K562 (cell line): ENCODE measurements around the gene FOXO4. TPM values are rescaled to one million over a fixed set of nuclear protein-coding genes. Genes with fewer than 3 reads are reported as not detected.

ENCODE experiments used
- ATAC-seq: fragments of 200-7000 bp; cut with Tn5 transposase; 3 replicates; pipeline ENCODE4 v1.9.1; 2020; ENCODE audit warnings: moderate library complexity
- BruUV-seq: library from RNA; stranded (reverse); fragments of 400-500 nt; replicated peaks from 2 replicates; lab custom pipeline; 2021; lab: Mats Ljungman, UMichigan
- CTCF ChIA-PET: fragments of 300-600 bp; formaldehyde crosslinking; extraction: SDS; loops from one replicate; lab custom pipeline; 2021; ENCODE audit warnings: low intra/inter-chr PET ratio; lab: Yijun Ruan, JAX
- POLR2A ChIA-PET: fragments of 300-600, 350-650 bp; sonication (Branson Sonifier 250); formaldehyde crosslinking; extraction: SDS; loops from one replicate; lab custom pipeline; 2021; ENCODE audit warnings: antibody characterized with exemption, inconsistent platforms; lab: Yijun Ruan, JAX
- DNase-seq, 4 experiments: peaks; one replicate each; pipeline versions ENCODE4 v3.0.0 to v3.0.0-alpha.2; 2011 to 2018; ENCODE audit warnings: low spot score in 3 of 4, mixed read lengths in 3 of 4; ENCODE audit errors: extremely low read depth in 1 of 4
- FAIRE-seq: peaks from 2 replicates; lab custom pipeline; 2011; peaks lifted over from hg19 to GRCh38; lab: Jason Lieb, UNC
- H2AFZ ChIP-seq: 2 replicates; pipeline ENCODE4 v1.6.0; 2011; ENCODE audit warnings: low read depth, low read length, control low read depth, inconsistent platforms
- H3K27ac ChIP-seq: fragments of 200-600 bp; 3 replicates; pipeline ENCODE4 v1.8.0; 2011; ENCODE audit warnings: low read depth, mild to moderate bottlenecking, control low read depth, inconsistent platforms, low read length, moderate library complexity, mixed read lengths; ENCODE audit errors: extremely low read depth
- H3K27me3 ChIP-seq, 2 experiments: fragments of 300-600 bp in 1 of 2; 2 replicates in 1 of 2; 3 replicates in 1 of 2; pipeline versions ENCODE4 v1.6.0 to v1.8.0; 2011; ENCODE audit warnings: inconsistent platforms in 2 of 2, low read length in 2 of 2, mild to moderate bottlenecking in 1 of 2, mixed read lengths in 1 of 2, moderate library complexity in 1 of 2; ENCODE audit not compliant: control insufficient read depth in 2 of 2, insufficient read depth in 2 of 2
- H3K36me3 ChIP-seq: fragments of 300-600 bp; 3 replicates; pipeline ENCODE4 v1.8.0; 2011; ENCODE audit warnings: mild to moderate bottlenecking, low read length, inconsistent platforms; ENCODE audit not compliant: control insufficient read depth, insufficient read depth
- H3K4me1 ChIP-seq, 2 experiments: fragments of 200-600 bp in 1 of 2; replicated peaks in 1 of 2; 2 replicates in 1 of 2; 3 replicates in 1 of 2; pipeline versions ENCODE4 v1.5.1 to v1.8.0; 2011; ENCODE audit warnings: inconsistent platforms in 2 of 2, low read length in 2 of 2, mild to moderate bottlenecking in 1 of 2, mixed read lengths in 1 of 2, moderate library complexity in 1 of 2; ENCODE audit not compliant: control insufficient read depth in 2 of 2, insufficient read depth in 2 of 2
- H3K4me2 ChIP-seq: 2 replicates; pipeline ENCODE4 v1.6.1; 2011; ENCODE audit warnings: low read length, control low read depth, inconsistent platforms, mixed read lengths; ENCODE audit not compliant: insufficient read depth
- H3K4me3 ChIP-seq: fragments of 200-600 bp; sonication (generic), shearing (Covaris generic); 2 replicates; pipeline ENCODE4 v1.5.1; 2016; ENCODE audit warnings: control low read depth, inconsistent platforms
- H3K79me2 ChIP-seq: fragments of 200-600 bp; 3 replicates; pipeline ENCODE4 v1.8.0; 2011; ENCODE audit warnings: low read length, inconsistent platforms; ENCODE audit not compliant: control insufficient read depth, insufficient read depth
- H3K9ac ChIP-seq, 2 experiments: 2 replicates each; pipeline versions ENCODE4 v1.6.0 to v1.6.1; 2011; ENCODE audit warnings: low read depth in 2 of 2, low read length in 2 of 2, control low read depth in 1 of 2, inconsistent platforms in 1 of 2, mild to moderate bottlenecking in 1 of 2, mixed read lengths in 1 of 2; ENCODE audit not compliant: insufficient read depth in 1 of 2
- H3K9me1 ChIP-seq: one replicate; pipeline ENCODE4 v1.6.0; 2011; ENCODE audit warnings: inconsistent platforms, mild to moderate bottlenecking, low read length, moderate library complexity; ENCODE audit not compliant: control insufficient read depth, insufficient read depth
- H3K9me3 ChIP-seq: replicated peaks from 2 replicates; pipeline ENCODE4 v1.5.1; 2011; ENCODE audit warnings: low read depth, low read length, inconsistent platforms; ENCODE audit not compliant: control insufficient read depth, insufficient read depth
- H4K20me1 ChIP-seq: replicated peaks from 2 replicates; pipeline ENCODE4 v1.6.1; 2011; ENCODE audit warnings: low read length, inconsistent platforms, mixed read lengths; ENCODE audit not compliant: control insufficient read depth, insufficient read depth
- BACH1 ChIP-seq: fragments of 200-800 bp; sonication (Bioruptor generic); IDR thresholded peaks from 2 replicates; pipeline ENCODE4 v1.6.1; 2016; ENCODE audit warnings: missing genetic modification characterization, missing compliant biosample characterization
- ETV1 ChIP-seq: fragments of 450-650 bp; conservative IDR thresholded peaks from 2 replicates; pipeline ENCODE4 v1.6.1; 2016; ENCODE audit warnings: missing genetic modification characterization, control low read depth, low read depth, missing compliant biosample characterization
- MEIS2 ChIP-seq: fragments of 450-650 bp; IDR thresholded peaks from 2 replicates; pipeline ENCODE4 v1.6.1; 2014; ENCODE audit warnings: mild to moderate bottlenecking; ENCODE audit not compliant: partially characterized antibody
- NFIC ChIP-seq: fragments of 450-650 bp; IDR thresholded peaks from 2 replicates; pipeline ENCODE4 v1.6.1; 2017; ENCODE audit warnings: mild to moderate bottlenecking, inconsistent platforms
- PCBP2 ChIP-seq: fragments of 200-400 bp; formaldehyde crosslinking; IDR thresholded peaks from 2 replicates; pipeline ENCODE4 v1.6.1; 2018; ENCODE audit warnings: low read length, low read depth, mild to moderate bottlenecking, moderate library complexity; ENCODE audit not compliant: poor library complexity, severe bottlenecking
- PPARD ChIP-seq: fragments of 250-450 bp; sonication (Bioruptor Pico); IDR thresholded peaks from 2 replicates; pipeline ENCODE4 v1.8.0; 2022; ENCODE audit warnings: inconsistent platforms, mild to moderate bottlenecking, moderate library complexity
- YBX1 ChIP-seq: fragments of 450-650 bp; IDR thresholded peaks from 2 replicates; pipeline ENCODE4 v1.7.1; 2016; ENCODE audit warnings: mild to moderate bottlenecking
- ZNF431 ChIP-seq: sonication (generic); formaldehyde crosslinking; IDR thresholded peaks from 2 replicates; pipeline ENCODE4 v1.8.0; 2022; ENCODE audit warnings: mild to moderate bottlenecking, missing genetic modification reagents
- WGBS: fragments of 100-300 bp; shearing (Covaris generic); methylation state at CpG from one replicate; pipeline ENCODE4 v1.1.6; 2016; ENCODE audit warnings: low coverage, mixed read lengths; ENCODE audit not compliant: insufficient coverage; ENCODE audit errors: missing lambda C conversion rate; 5-methylcytosine and 5-hydroxymethylcytosine counted together
- in situ Hi-C: fragments of 300-500 bp; cut with MboI; formaldehyde crosslinking; loops from 4 replicates; pipeline ENCODE4 v1.15.0; 2018; ENCODE audit warnings: inconsistent platforms, mixed read lengths
- intact Hi-C: fragments of 100-400 bp; cut with micrococcal nuclease; formaldehyde crosslinking; loops from 2 replicates; pipeline ENCODE4 v1.14.2; 2022
- polyA plus RNA-seq, 8 experiments: library from polyadenylated mRNA; depleted of rRNA in 4 of 8; stranded (reverse) in 5 of 8; unstranded in 3 of 8; fragments of >200 nt; fragmentation: Nextera tagmentation in 2 of 8; fragmentation: Illumina TruSeq in 1 of 8; extraction: Ambion mirVana in 2 of 8; extraction: Trizol in 1 of 8; gene quantifications; 2 replicates each; pipeline versions ENCODE4 v1.2.1 to v1.2.3, GENCODE V29; 2011 to 2014; ENCODE audit warnings: inconsistent platforms in 1 of 8, missing spikeins in 1 of 8
- total RNA-seq, 7 experiments: library from RNA; depleted of rRNA in 6 of 7; stranded (reverse); fragments of >200 nt in 6 of 7; fragmentation: Illumina TruSeq in 2 of 7; extraction: Trizol in 2 of 7; gene quantifications; 2 replicates each; pipeline versions ENCODE4 v1.2.1 to v1.2.3, GENCODE V29; 2011 to 2021; ENCODE audit warnings: low replicate concordance in 1 of 7
- TF ChIP-seq, protein P1 (sequence below): fragments of 250-450 bp; sonication (Bioruptor Pico); IDR thresholded peaks from 2 replicates; pipeline ENCODE4 v1.5.0; 2021
- TF ChIP-seq, protein P2 (sequence below): fragments of 450-650 bp; IDR thresholded peaks from 2 replicates; pipeline ENCODE4 v1.6.1; 2016

Gene FOXO4
- total and polyA plus RNA-seq, 9 of the 15 experiments (the other 6 are each of a cell fraction or from before 2014, with no cell fraction given) = 0.13 to 26.6 (median 8.5) TPM

DNA sequence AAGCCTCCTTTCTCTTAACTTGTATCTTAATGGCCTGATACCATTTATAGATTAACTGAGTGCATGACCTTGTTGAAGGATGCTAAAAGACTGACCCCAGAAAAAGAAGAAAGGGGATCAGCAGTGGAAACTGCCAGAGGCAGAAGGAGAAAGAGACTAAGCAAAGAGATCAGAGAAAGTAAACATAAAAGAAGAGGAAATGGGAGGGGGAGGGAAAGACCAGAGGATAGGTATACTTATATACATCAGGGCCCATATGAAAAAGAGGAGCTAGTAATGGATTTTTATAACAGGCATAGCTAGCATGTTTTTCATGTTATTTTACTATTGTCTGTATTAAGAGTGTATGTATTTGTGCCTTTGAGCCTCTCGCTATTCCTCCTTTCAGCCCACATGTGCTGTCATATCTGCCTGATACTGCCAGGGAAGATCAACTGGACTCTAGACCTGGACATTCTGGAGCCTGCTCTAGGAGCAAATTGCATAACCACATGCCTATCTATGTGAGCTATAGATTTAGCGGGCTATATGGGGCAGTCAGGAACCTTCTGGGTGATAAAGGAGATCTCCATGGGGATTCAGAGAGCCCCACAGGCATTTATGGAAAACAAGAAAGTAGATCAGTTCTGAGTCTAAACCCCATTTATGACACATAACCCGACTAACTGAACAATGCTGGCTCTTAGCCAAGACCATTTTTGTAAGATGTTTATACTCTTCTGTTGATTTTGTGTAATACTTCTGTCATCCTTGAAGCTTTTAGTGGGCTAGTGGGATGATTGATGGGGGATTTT, 14.1 kb upstream of the FOXO4 start:
- Histone ChIP-seq H4K20me1 (no peaks in the 10 kb centered on the region), H2AFZ (peak overlapping the region; percentile 12; the same call in 1 of the 2 replicates), H3K9me1 (no peaks in the 10 kb centered on the region), H3K79me2 (no peaks in the 10 kb centered on the region), H3K4me3 (no peak overlapping the region), H3K9me3 (no peaks in the 10 kb centered on the region), H3K36me3 (no peaks in the 10 kb centered on the region), H3K4me2 (no peak overlapping the region), H3K27ac (no peak overlapping the region), H3K4me1 (peaks cover 0 to 3% of the 10 kb centered on the region in 2 experiments; a peak in 3 of 5 replicates), H3K27me3 (no peaks in the 10 kb centered on the region), H3K9ac (no peak overlapping the region)
- ChIA-PET CTCF (no interaction called here), POLR2A (no interaction called here)
- ATAC-seq (peak; percentile 59), FAIRE-seq (peak; percentile 55), DNase-seq (no peak)
- TF ChIP-seq ETV1 (tag) = no peak
- no peak for TF ChIP-seq BACH1 (tag)
- TF ChIP-seq, protein P1, sequence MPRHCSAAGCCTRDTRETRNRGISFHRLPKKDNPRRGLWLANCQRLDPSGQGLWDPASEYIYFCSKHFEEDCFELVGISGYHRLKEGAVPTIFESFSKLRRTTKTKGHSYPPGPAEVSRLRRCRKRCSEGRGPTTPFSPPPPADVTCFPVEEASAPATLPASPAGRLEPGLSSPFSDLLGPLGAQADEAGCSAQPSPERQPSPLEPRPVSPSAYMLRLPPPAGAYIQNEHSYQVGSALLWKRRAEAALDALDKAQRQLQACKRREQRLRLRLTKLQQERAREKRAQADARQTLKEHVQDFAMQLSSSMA (CRISPR knock-in tag) = no peak
- TF ChIP-seq, protein P2, sequence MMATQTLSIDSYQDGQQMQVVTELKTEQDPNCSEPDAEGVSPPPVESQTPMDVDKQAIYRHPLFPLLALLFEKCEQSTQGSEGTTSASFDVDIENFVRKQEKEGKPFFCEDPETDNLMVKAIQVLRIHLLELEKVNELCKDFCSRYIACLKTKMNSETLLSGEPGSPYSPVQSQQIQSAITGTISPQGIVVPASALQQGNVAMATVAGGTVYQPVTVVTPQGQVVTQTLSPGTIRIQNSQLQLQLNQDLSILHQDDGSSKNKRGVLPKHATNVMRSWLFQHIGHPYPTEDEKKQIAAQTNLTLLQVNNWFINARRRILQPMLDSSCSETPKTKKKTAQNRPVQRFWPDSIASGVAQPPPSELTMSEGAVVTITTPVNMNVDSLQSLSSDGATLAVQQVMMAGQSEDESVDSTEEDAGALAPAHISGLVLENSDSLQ = peak; percentile 44; the same call in 1 of the 2 replicates
- no peak for TF ChIP-seq PPARD (CRISPR knock-in tag)
- TF ChIP-seq NFIC = peak; percentile 90
- TF ChIP-seq MEIS2 = peak; percentile 75
- no peak for TF ChIP-seq PCBP2
- no peak for TF ChIP-seq YBX1
- no peak for TF ChIP-seq ZNF431
- intact Hi-C loops (no loop called here), in situ Hi-C loops (no loop called here)
- 13% methylated on average over 3 of the region's 3 CpGs for WGBS
- no TSS peak for BruUV-seq
